Activated CD4-positive, alpha-beta T cell treated with anti-CD3 and anti-CD28 coated beads, Interleukin-2, amount 50 U/mL, for 4 hours (primary cell): Measurements from ENCODE around the gene RHBDL3.
"Not testable (repeated sequence)": the region's sequence is repeated elsewhere in the genome, so short reads cannot be mapped to it uniquely, and the experiment has no call there.

ENCODE experiments used
- DNase-seq, 2 experiments: peaks; one replicate each; pipeline ENCODE4 v3.0.0-alpha.2; 2020

The RHBDL3 gene, protein sequence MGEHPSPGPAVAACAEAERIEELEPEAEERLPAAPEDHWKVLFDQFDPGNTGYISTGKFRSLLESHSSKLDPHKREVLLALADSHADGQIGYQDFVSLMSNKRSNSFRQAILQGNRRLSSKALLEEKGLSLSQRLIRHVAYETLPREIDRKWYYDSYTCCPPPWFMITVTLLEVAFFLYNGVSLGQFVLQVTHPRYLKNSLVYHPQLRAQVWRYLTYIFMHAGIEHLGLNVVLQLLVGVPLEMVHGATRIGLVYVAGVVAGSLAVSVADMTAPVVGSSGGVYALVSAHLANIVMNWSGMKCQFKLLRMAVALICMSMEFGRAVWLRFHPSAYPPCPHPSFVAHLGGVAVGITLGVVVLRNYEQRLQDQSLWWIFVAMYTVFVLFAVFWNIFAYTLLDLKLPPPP

GRCh38 chr17:32265192-32265923 lies at the start of gene RHBDL3:
Gene RHBDL3 (plus strand): TSS chr17:32265832. CDS start chr17:32266190, 358 bp downstream.
- DNase-seq: no peak

GRCh38 chr17:32222621-32223020 lies 43.0 kb upstream of the RHBDL3 start:
- no peak for DNase-seq

DNA sequence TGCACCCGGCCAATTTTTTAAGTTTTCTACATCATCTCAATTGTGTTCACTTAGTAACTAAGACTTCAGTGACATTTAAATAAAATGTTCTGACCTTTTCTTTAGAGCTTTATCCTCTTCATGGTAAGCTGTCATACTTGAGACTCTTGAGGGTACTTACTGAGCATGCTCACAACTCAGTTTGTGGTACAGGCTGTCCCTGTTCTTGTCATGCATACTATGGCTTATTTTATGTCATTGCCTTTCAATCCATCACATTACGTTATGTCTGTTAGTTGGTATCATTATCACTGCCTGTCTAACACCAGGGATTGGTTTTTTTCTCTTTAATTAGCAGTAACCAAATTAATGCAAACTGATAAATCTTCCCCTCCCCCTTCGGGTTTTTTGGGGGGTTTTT lies 41.9 kb upstream of the RHBDL3 start:
- no peak for DNase-seq

GRCh38 chr17:32226886-32227285 lies 38.7 kb upstream of the RHBDL3 start:
- DNase-seq: no peak

DNA sequence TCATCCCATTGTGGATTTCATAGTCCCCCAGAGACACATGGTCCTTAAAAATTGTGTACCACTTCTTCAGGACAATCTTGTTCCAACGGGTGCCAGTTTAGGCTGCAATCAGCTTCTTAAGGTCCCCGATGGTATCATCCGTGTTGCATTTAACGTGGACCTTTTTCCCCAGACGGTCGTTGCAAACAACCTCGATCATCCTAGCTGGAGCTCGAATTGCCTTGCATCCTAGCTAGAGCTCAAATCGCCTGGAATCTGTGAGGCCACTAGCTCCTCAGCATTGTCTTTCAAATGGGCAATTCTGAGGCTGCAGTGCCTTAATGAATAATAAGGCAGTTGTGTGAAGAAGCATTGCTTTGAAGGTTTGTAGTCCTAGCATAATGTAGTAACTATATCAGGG lies 37.7 kb upstream of the RHBDL3 start:
- DNase-seq: no peak

GRCh38 chr17:32235588-32235987 lies 30.0 kb upstream of the RHBDL3 start:
- no peak for DNase-seq

DNA sequence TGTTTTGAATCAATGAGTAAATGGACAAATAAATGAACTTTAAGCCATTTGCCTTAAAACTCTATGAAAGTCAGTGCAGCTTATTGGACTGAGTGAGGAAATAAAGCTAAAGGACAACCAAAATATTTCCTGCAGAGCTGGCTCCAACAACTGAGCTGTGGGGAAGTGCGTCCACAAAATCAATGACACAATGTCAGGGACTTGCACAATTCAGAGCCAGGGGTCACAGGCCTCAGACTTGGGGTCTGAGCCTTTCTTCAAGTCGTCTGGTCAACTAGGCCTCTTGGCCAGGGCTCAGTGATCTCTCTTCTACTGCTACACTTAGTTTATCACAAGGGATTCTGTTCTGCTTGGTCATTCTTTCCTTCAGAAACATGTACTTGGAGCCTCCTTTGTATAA lies 26.2 kb upstream of the RHBDL3 start:
- DNase-seq: no peak

DNA sequence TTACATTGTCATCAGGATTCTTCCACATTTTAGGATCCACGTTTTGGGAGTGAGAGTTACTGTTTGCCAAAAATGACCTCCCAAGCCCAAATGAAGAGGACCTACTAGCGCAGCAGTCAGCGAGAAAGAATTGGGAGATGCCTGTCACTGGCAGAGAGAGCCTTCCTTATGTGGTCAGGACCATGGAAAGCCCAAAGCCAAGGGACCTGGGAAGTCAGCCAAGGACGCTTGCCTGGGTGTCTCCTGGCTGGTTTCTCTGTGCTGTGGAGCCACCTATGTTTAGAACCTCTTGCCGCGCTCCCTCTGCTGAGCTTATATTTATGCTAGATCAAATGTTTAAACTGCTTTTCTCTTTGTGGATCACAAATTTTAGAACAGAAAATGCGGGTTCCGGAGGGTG lies 24.9 kb upstream of the RHBDL3 start:
- no peak for DNase-seq

GRCh38 chr17:32241640-32242039 lies 24.0 kb upstream of the RHBDL3 start:
- no peak for DNase-seq

DNA sequence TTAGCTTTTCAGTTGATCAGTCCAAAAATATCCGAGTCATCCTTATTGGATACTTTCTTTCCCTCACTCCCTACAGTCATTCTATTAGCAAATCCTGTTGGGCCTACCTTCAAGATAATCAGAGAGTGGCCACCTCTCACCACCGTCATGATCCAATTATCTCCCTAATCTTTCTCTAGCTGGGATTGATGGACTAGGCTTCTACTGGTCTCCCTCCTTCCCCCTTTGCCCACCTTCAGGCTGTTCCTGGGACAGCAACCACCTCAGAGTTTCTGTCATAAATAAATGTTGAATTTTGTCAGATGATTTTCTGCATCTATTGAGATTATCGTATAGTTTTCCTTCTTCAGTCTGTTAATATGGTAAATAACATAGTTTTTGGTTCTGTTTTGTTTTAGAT lies 16.2 kb upstream of the RHBDL3 start:
- no peak for DNase-seq

GRCh38 chr17:32253117-32253611 lies 12.5 kb upstream of the RHBDL3 start:
- peak; percentile 52 to 54 for DNase-seq

DNA sequence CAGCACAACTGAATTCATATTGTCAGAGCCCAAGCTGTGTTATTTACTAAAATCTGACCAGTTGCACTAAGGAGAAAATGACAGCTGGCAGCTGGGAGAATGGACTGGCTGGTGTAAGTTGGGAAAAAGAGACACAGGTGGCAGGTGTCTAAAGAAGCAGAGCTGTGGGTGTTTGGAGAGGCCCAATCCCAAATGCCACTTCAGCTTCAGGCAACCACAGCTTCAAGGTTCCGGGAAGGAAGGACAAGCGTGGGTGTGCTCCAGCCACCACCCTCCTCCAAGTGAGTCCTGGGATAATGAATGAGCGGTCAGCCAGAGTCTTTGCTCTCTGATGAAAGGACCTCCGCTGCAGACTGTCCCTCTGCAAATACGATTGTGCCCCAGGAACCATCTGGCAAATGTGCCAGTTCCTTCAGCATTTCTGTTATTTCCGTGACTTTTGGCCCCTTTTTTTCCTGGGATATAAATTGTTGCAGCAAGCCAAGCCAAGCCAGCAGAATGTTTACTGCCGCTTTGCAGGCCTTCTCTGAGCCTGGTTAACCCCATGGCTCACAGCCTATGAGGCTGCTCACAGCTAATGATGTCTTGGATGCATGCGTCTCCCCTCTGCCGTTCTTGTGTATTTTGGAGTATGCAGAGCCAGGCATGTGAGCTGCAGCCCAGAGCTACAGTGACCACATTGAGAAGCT lies 9.5 kb upstream of the RHBDL3 start:
- no peak for DNase-seq

DNA sequence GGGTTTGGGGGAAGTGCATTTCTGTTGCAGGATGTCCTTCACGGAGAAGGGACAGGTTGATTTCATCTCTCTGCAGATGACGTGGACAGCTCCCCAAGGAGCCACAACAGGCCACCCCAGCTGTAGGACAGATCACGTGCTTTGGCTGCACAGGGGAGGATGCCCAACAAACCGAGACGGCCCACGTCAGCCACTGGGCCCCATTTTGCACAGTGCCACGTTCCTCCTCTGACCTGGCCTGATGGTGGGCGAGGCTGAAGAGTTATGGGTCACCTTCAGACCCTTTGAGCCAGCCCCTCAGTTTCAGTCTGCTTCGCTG lies 9.0 kb upstream of the RHBDL3 start:
- DNase-seq: no peak

GRCh38 chr17:32258383-32259140 lies 7.1 kb upstream of the RHBDL3 start:
- DNase-seq: no peak

DNA sequence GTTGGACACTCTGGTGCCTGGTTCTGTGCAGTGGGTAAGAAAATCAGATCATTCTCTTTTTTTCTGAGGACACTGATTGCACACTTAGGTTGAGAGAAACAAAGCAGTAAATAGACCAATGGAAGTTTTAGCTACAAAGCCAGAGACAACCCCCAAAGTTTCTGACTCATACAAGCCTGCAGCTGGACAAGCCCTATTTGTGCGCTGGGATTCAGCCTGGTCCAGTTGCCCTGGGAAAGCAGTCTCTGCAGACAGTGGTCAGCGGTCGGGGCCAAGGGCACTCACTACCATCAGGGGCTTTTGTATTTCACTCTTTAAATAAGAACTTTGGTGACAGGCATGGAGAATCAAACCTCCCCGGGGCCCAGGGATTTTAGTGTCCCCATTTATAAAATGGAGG lies 6.0 kb upstream of the RHBDL3 start:
- no peak for DNase-seq

DNA sequence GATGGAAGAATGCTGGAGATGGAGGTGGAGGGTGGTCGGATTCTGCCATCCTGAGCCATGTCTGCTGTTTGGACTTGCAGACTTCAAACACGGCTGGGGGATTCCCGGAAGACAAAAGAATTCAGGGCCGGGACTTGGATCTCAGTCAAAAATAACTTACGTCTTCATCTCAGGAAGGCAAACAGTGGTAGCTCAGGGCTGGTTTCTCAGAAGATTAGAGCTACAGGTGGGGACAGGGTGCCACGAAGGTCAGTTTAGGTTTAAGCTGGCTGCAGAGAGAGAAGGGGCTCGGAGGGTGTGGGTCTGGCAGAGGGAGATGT lies 4.3 kb upstream of the RHBDL3 start:
- no peak for DNase-seq

- no peak for DNase-seq
Observed at GRCh38 chr17:32261936-32262510, 3.6 kb upstream of the RHBDL3 start.

GRCh38 chr17:32263515-32263914 lies 2.1 kb upstream of the RHBDL3 start:
- not testable (repeated sequence) for DNase-seq

DNA sequence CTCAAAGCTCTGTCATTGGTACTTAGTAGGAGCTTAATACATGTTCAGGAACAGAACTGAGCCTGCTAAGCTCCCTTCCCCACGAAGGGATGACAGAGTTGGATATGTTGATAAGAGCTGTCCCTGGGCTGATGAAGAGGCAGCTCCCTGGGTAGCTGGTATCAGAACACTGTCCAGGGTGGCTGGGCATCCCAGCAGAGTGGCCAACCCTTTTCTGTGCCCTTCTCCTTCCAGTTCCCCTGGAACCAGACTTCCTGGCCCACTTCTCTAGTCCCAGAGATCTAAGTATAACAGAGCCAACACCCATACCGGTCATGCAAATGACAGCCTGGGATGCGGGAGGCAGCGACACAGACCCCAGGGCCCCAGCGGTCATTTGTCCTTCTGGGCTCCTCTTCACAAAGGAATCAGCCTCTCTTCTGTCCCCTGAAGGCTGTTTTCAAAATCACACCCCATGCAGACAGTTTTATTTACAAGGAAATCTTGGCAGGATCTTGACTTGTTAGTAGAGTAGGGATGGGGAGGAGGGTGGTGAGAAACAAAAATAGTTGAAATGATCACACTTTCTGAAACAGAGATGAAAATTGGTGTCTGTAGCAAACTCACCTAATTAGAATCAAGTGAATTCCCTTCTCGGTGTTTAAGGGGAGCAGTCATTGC lies 1.4 kb upstream of the RHBDL3 start:
- DNase-seq: no peak

GRCh38 chr17:32264823-32265191 lies 825 bp upstream of the RHBDL3 start:
- no peak for DNase-seq

DNA sequence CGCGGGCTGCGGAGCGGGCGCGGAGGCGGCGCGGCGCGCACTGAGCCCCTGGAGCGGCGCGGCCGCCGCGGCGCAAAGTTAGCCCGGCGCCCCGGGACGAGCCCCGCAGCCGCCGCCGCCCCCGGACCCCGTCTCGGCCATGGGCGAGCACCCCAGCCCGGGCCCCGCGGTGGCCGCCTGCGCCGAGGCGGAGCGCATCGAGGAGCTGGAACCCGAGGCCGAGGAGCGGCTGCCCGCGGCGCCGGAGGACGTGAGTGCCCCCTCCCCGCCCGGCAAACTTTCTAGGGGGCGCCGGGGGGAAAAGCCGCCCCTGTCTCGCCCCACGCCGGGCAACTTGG lies 388 bp downstream of the RHBDL3 start:
- DNase-seq: no peak
